Left lung (tissue), 10 donors: ENCODE data around the gene TMEM214. TPM values are rescaled to one million over a fixed set of nuclear protein-coding genes. Genes with fewer than 3 reads are reported as not detected.

Experiments
- ATAC-seq: fragments of 200-7000 bp; cut with Tn5 transposase; one replicate; pipeline ENCODE4 v1.9.1; 2020; ENCODE audit warnings: moderate library complexity
- DNase-seq, 4 donors: peaks; one replicate each; pipeline ENCODE4 v3.0.0-alpha.2; 2013 to 2020
- H3K27ac ChIP-seq, 2 donors: fragments of 200-600 bp; sonication (generic) in 1 of 2; one replicate each; pipeline versions ENCODE4 v1.5.0 to v1.8.0; 2020 to 2021
- H3K27me3 ChIP-seq, 2 donors: fragments of 200-600 bp; sonication (generic) in 1 of 2; one replicate each; pipeline versions ENCODE4 v1.5.0 to v1.8.0; 2020 to 2021
- H3K36me3 ChIP-seq, 2 donors: fragments of 200-600 bp; sonication (generic) in 1 of 2; one replicate each; pipeline versions ENCODE4 v1.5.0 to v1.8.0; 2020 to 2021
- H3K4me1 ChIP-seq, 2 donors: fragments of 200-600 bp; one replicate each; pipeline ENCODE4 v1.8.0; 2021
- H3K4me3 ChIP-seq, 2 donors: fragments of 200-600 bp; sonication (generic) in 1 of 2; one replicate each; pipeline versions ENCODE4 v1.5.0 to v1.8.0; 2020 to 2021; ENCODE audit warnings: mild to moderate bottlenecking in 1 of 2
- H3K9me3 ChIP-seq, 2 donors: fragments of 200-600 bp; sonication (generic) in 1 of 2; one replicate each; pipeline versions ENCODE4 v1.5.0 to v1.8.0; 2020 to 2021
- CTCF ChIP-seq, 2 donors: fragments of 200-600 bp; sonication (generic) in 1 of 2; IDR thresholded peaks; one replicate each; pipeline versions ENCODE4 v1.5.0 to v1.8.0; 2021; ENCODE audit warnings: antibody characterized with exemption in 2 of 2
- intact Hi-C, 2 donors: fragments of 100-400 bp; cut with DNase I; formaldehyde crosslinking; loops; one replicate each; pipeline versions ENCODE4 v1.11.2 to v1.14.2; 2022
- polyA plus RNA-seq, 6 donors: library from polyadenylated mRNA; unstranded; fragments of 120-200 nt; gene quantifications; one replicate each; pipeline ENCODE4 v1.2.1, GENCODE V29; 2013; ENCODE audit not compliant: insufficient read length in 6 of 6
- total RNA-seq, 2 donors: library from RNA; stranded (reverse); fragmentation: NEBNext Ultra II Directional; extraction: Animal tissue kit (Norgen Biotek cat#: 25700); gene quantifications; one replicate each; pipeline ENCODE4 v1.2.1, GENCODE V29; 2021
- donor health status: DM: no; HTN: yes; CAD: no.
- donor health status: DM: no; HTN: no; CAD: no.

The TMEM214 gene
- total and polyA plus RNA-seq, 8 donors: 59.8 to 105 (median 73.9) TPM

- no peak for ATAC-seq
- intact Hi-C loops: no loop called here
These were observed 24.1 kb upstream of the TMEM214 start for GRCh38 chr2:27008678-27009077.

GRCh38 chr2:27009083-27009482, 23.7 kb upstream of the TMEM214 start:
- no peak overlapping the region for H3K4me3 ChIP-seq
- no peak for TF ChIP-seq CTCF (IDR thresholded peaks at IDR 0.05)
- no peaks in the 10 kb centered on the region for H3K9me3 ChIP-seq
- H3K27me3 ChIP-seq: no peaks in the 10 kb centered on the region
- H3K36me3 ChIP-seq: no peaks in the 10 kb centered on the region
- ATAC-seq (no peak), DNase-seq (no peak)
- peaks cover 0 to 8% of the 10 kb centered on the region in 2 donors for H3K4me1 ChIP-seq
- no peak overlapping the region for H3K27ac ChIP-seq
- intact Hi-C loops: no loop called here

More at GRCh38 chr2:27008678-27009077, 24.1 kb upstream of the TMEM214 start:
- Histone ChIP-seq H3K36me3 (no peaks in the 10 kb centered on the region), H3K4me3 (no peak overlapping the region), H3K27ac (no peak overlapping the region), H3K27me3 (no peaks in the 10 kb centered on the region), H3K4me1 (peaks cover 0 to 8% of the 10 kb centered on the region in 2 donors), H3K9me3 (no peaks in the 10 kb centered on the region)
- no peak for DNase-seq
- TF ChIP-seq CTCF (IDR thresholded peaks at IDR 0.05): no peak

GRCh38 chr2:27009716-27010115, 23.0 kb upstream of the TMEM214 start:
- no peak overlapping the region for H3K27ac ChIP-seq
- no peak overlapping the region for H3K4me3 ChIP-seq
- no peak for ATAC-seq
- peaks cover 0 to 8% of the 10 kb centered on the region in 2 donors for H3K4me1 ChIP-seq
- no peaks in the 10 kb centered on the region for H3K36me3 ChIP-seq
- no peak for TF ChIP-seq CTCF (IDR thresholded peaks at IDR 0.05)
- no peak for DNase-seq
- intact Hi-C loops: loop anchor here in 1 of 2 donors (10.0 kb wide), 1 partner anchor 165 kb away; the partner anchor contains the start of gene DPYSL5
- H3K9me3 ChIP-seq: no peaks in the 10 kb centered on the region
- H3K27me3 ChIP-seq: no peaks in the 10 kb centered on the region

- Histone ChIP-seq H3K27ac (no peak overlapping the region), H3K4me1 (peaks cover 0 to 8% of the 10 kb centered on the region in 2 donors), H3K36me3 (no peaks in the 10 kb centered on the region), H3K27me3 (no peaks in the 10 kb centered on the region), H3K4me3 (no peak overlapping the region), H3K9me3 (no peaks in the 10 kb centered on the region)
- no peak for DNase-seq
- no peak for ATAC-seq
- TF ChIP-seq CTCF (IDR thresholded peaks at IDR 0.05): no peak
- intact Hi-C loops: loop anchor here in 1 of 2 donors (10.0 kb wide), 1 partner anchor 165 kb away; the partner anchor contains the start of gene DPYSL5
These were observed 22.6 kb upstream of the TMEM214 start for GRCh38 chr2:27010139-27010538.

- Histone ChIP-seq H3K27me3 (no peaks in the 10 kb centered on the region), H3K9me3 (no peaks in the 10 kb centered on the region), H3K4me3 (no peak overlapping the region), H3K27ac (no peak overlapping the region), H3K36me3 (no peaks in the 10 kb centered on the region), H3K4me1 (peaks cover 0 to 20% of the 10 kb centered on the region in 2 donors)
- ATAC-seq (no peak), DNase-seq (no peak)
- TF ChIP-seq CTCF (IDR thresholded peaks at IDR 0.05): no peak
- intact Hi-C loops: loop anchor here in 1 of 2 donors (10.0 kb wide), 1 partner anchor 169 kb away; the partner anchor contains the start of gene DPYSL5
These were observed 19.0 kb upstream of the TMEM214 start for GRCh38 chr2:27013738-27014137.
